ENCODE data around the gene FOXA1.

FOXA1 gene

GRCh38 chr14:37618498-37619028, 23.5 kb upstream of the FOXA1 start:
- no peak for DNase-seq
- H3K9me3 ChIP-seq: no peaks in the 10 kb centered on the region
- H3K4me1 ChIP-seq: no peaks in the 10 kb centered on the region
- H3K4me3 ChIP-seq (ENCODE audit: low read depth, low read length): no peak overlapping the region
- H3K36me3 ChIP-seq: no peaks in the 10 kb centered on the region
- peaks cover 10% of the 10 kb centered on the region for H3K27me3 ChIP-seq
- no peak for TF ChIP-seq CTCF (IDR thresholded peaks at IDR 0.05; ENCODE audit: low read depth, low read length)

- TF ChIP-seq CTCF (IDR thresholded peaks at IDR 0.05; ENCODE audit: low read depth, low read length): no peak
- Histone ChIP-seq H3K9me3 (no peaks in the 10 kb centered on the region), H3K27me3 (peaks cover 8% of the 10 kb centered on the region), H3K36me3 (no peaks in the 10 kb centered on the region), H3K4me3 (ENCODE audit: low read depth, low read length) (no peak overlapping the region), H3K4me1 (no peaks in the 10 kb centered on the region)
- DNase-seq: no peak
These were observed 22.9 kb upstream of the FOXA1 start for GRCh38 chr14:37617864-37618365.

DNA sequence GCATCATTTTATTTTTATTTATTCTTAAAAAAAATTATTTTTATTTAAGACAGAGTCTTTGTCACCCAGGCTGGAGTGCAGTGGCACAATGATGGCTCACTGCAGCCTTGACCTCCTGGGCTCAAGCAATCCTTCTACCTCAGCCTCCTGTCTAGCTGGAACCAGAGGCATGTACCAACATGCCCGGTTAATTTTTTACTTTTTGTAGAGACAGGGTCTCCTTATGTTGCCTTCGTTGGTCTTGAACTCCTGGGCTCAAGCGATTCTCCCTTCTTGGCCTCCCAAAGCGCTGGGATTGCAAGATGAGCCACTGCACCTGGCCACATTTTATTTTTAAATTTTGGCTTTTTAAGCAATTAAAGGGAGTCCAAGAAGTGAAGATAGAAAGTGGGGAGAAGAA, 21.8 kb upstream of the FOXA1 start:
- H3K4me1 ChIP-seq: no peaks in the 10 kb centered on the region
- no peak for TF ChIP-seq CTCF (IDR thresholded peaks at IDR 0.05; ENCODE audit: low read depth, low read length)
- no peaks in the 10 kb centered on the region for H3K36me3 ChIP-seq
- no peak overlapping the region for H3K4me3 ChIP-seq (ENCODE audit: low read depth, low read length)
- H3K9me3 ChIP-seq: no peaks in the 10 kb centered on the region
- no peak for DNase-seq
- 0 out of 2 replicates have a peak, but pooled peaks cover 5% of the 10 kb centered on the region for H3K27me3 ChIP-seq

GRCh38 chr14:37615582-37616289, 20.7 kb upstream of the FOXA1 start:
- no peak for DNase-seq
- no peaks in the 10 kb centered on the region for H3K36me3 ChIP-seq
- TF ChIP-seq CTCF (IDR thresholded peaks at IDR 0.05; ENCODE audit: low read depth, low read length): no peak
- no peaks in the 10 kb centered on the region for H3K4me1 ChIP-seq
- H3K4me3 ChIP-seq (ENCODE audit: low read depth, low read length): no peak overlapping the region
- H3K27me3 ChIP-seq: peaks cover 15% of the 10 kb centered on the region
- H3K9me3 ChIP-seq: no peaks in the 10 kb centered on the region

GRCh38 chr14:37610945-37611523, 16.0 kb upstream of the FOXA1 start:
- Histone ChIP-seq H3K9me3 (no peaks in the 10 kb centered on the region), H3K4me1 (no peaks in the 10 kb centered on the region), H3K36me3 (no peaks in the 10 kb centered on the region), H3K4me3 (ENCODE audit: low read depth, low read length) (no peak overlapping the region), H3K27me3 (peaks cover 20% of the 10 kb centered on the region)
- no peak for TF ChIP-seq CTCF (IDR thresholded peaks at IDR 0.05; ENCODE audit: low read depth, low read length)
- no peak for DNase-seq

DNA sequence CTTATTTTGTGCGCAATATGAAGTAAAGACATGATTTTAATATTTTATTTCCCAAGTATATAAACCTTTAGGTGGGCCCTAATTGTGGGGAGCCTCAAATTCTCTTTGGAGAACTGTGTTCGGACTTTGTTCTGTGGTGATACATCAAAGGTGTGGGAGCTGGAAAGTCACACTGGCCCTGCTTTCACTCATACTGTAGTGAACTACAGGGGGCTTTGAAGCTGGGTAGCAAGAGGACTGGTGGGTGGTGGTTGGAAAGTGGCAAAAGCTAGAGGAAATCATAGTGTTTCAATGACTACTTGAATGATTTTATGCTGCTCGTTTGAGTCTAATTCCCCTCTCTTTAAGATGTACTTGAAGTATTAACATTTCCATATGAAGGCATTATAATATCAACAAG, 13.6 kb upstream of the FOXA1 start:
- no peaks in the 10 kb centered on the region for H3K9me3 ChIP-seq
- DNase-seq: no peak
- no peak overlapping the region for H3K4me3 ChIP-seq (ENCODE audit: low read depth, low read length)
- TF ChIP-seq CTCF (IDR thresholded peaks at IDR 0.05; ENCODE audit: low read depth, low read length): no peak
- no peaks in the 10 kb centered on the region for H3K36me3 ChIP-seq
- peaks cover 35% of the 10 kb centered on the region for H3K27me3 ChIP-seq
- H3K4me1 ChIP-seq: no peaks in the 10 kb centered on the region
